Measurements from ENCODE around the gene HSDL2. TPM values are rescaled to one million over a fixed set of nuclear protein-coding genes. Genes with fewer than 3 reads are reported as not detected.

HSDL2 gene
- total RNA-seq, 1 donor from 2014 or later: 21.1 TPM

DNA sequence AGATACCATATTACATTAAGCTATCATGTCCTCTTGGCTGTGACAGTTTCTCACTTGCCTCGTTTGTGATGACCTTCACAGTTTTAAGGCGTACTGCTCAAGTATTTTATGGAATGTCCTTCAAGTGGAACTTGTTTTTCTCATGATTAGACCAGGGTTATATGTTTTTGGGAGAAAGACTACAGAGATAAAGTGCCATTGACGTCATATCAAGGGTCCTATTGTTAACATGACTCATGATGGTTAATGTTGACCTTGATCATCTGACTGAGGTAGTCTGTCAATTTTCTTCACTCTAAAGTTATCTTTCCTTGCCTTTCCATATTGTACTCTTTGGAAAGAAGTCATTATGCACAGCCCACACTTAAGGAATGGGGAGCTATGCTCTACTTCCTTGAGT lies 28.7 kb upstream of the HSDL2 start:
- no peaks in the 10 kb centered on the region for H3K9me3 Mint-ChIP-seq (ENCODE audit: unreplicated experiment)
- Histone ChIP-seq H3K36me3 (ENCODE audit: insufficient read depth, low read length) (no peaks in the 10 kb centered on the region), H3K4me1 (ENCODE audit: insufficient read depth, low read length) (no peaks in the 10 kb centered on the region), H3K9ac (ENCODE audit: low read length) (no peak overlapping the region), H4K20me1 (ENCODE audit: insufficient read depth, low read length) (no peaks in the 10 kb centered on the region), H3K27ac (ENCODE audit: low read depth, low read length) (no peak overlapping the region), H2AFZ (ENCODE audit: low read depth, low read length) (no peak overlapping the region), H3K79me2 (ENCODE audit: insufficient read depth, low read length) (no peaks in the 10 kb centered on the region), H3K4me3 (ENCODE audit: insufficient read depth, low read depth, low read length) (no peak overlapping the region), H3K9me3 (ENCODE audit: insufficient read depth, low read depth, low read length) (no peaks in the 10 kb centered on the region), H3K27me3 (ENCODE audit: insufficient read depth, low read length) (no peaks in the 10 kb centered on the region), H3K4me2 (ENCODE audit: low read length) (no peak overlapping the region)
- no peaks in the 10 kb centered on the region for H3K36me3 Mint-ChIP-seq (ENCODE audit: low read depth, unreplicated experiment)
- TF ChIP-seq EZH2 (IDR thresholded peaks at IDR 0.05; ENCODE audit: insufficient read depth, low read length): no peak
- TF ChIP-seq, protein P1, sequence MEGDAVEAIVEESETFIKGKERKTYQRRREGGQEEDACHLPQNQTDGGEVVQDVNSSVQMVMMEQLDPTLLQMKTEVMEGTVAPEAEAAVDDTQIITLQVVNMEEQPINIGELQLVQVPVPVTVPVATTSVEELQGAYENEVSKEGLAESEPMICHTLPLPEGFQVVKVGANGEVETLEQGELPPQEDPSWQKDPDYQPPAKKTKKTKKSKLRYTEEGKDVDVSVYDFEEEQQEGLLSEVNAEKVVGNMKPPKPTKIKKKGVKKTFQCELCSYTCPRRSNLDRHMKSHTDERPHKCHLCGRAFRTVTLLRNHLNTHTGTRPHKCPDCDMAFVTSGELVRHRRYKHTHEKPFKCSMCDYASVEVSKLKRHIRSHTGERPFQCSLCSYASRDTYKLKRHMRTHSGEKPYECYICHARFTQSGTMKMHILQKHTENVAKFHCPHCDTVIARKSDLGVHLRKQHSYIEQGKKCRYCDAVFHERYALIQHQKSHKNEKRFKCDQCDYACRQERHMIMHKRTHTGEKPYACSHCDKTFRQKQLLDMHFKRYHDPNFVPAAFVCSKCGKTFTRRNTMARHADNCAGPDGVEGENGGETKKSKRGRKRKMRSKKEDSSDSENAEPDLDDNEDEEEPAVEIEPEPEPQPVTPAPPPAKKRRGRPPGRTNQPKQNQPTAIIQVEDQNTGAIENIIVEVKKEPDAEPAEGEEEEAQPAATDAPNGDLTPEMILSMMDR (IDR thresholded peaks at IDR 0.05; ENCODE audit: insufficient read depth, low read depth, low read length): no peak
- no peak for DNase-seq (ENCODE audit: low read depth)
- H3K4me1 Mint-ChIP-seq (ENCODE audit: low read depth, unreplicated experiment): no peaks in the 10 kb centered on the region
- H3K27me3 Mint-ChIP-seq (ENCODE audit: low read depth, unreplicated experiment): no peaks in the 10 kb centered on the region
- H3K4me3 Mint-ChIP-seq (ENCODE audit: unreplicated experiment): no peak overlapping the region
- no peak overlapping the region for H3K27ac Mint-ChIP-seq (ENCODE audit: unreplicated experiment)
- no peak for FAIRE-seq

DNA sequence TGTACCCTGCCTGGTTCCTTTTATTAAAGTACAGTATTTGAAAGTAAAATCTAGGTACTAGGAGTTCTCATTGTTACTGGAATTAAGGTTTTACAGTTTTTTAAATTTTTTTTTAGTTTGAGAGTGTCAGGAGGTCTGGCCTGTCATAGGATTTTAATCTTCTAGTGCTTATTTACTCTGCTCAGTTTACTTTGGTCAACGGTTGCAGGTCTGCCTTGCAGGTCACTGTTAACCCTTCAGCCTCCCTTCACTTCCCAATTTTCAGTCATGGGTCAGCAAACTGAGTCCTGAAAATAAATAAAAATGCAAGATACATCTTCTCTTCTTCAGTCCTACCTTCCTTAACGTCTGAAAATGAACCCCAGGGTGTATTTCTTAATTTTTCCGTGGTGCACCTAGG lies 27.7 kb upstream of the HSDL2 start:
- no peak overlapping the region for H2AFZ ChIP-seq (ENCODE audit: low read depth, low read length)

DNA sequence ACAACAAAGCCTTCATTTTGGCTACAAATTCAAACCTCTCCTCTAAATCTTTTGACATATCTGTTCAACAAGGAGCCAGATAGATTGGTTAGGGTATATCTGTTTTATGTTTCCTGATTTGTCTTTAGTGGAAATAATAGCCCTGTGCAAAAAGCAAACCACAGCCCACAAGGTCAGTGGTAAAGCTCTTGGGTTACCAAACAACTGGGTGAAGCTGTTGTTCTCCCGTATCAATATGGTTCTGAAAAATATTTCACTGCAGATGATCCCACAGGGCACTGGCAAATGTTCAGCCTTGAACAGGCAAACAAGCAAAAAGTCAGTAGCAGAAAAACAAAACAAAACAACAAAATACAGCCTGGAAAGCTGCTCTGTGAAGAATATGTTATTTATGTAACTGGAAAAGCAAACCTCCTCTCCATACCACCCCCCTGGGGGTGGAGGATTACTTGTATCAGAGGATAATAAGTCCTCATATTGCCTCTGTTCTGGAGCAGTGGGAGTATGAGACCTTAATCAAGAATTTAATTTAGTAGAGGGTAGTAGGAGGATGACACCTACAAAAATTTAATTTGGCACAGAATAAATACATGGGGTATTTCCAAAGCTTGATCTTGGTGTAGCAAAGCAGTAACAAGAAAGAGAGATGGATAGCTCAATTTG lies 25.7 kb upstream of the HSDL2 start:
- FAIRE-seq: no peak
- no peak overlapping the region for H3K4me3 Mint-ChIP-seq (ENCODE audit: unreplicated experiment)

More for the DNA sequence above, 27.7 kb upstream of the HSDL2 start:
- H3K9me3 Mint-ChIP-seq (ENCODE audit: unreplicated experiment): no peaks in the 10 kb centered on the region
- Histone ChIP-seq H3K9ac (ENCODE audit: low read length) (no peak overlapping the region), H3K27me3 (ENCODE audit: insufficient read depth, low read length) (no peaks in the 10 kb centered on the region), H3K4me2 (ENCODE audit: low read length) (no peak overlapping the region), H3K4me3 (ENCODE audit: insufficient read depth, low read depth, low read length) (no peak overlapping the region), H3K27ac (ENCODE audit: low read depth, low read length) (no peak overlapping the region), H3K4me1 (ENCODE audit: insufficient read depth, low read length) (no peaks in the 10 kb centered on the region), H3K36me3 (ENCODE audit: insufficient read depth, low read length) (no peaks in the 10 kb centered on the region), H4K20me1 (ENCODE audit: insufficient read depth, low read length) (no peaks in the 10 kb centered on the region), H3K79me2 (ENCODE audit: insufficient read depth, low read length) (no peaks in the 10 kb centered on the region), H3K9me3 (ENCODE audit: insufficient read depth, low read depth, low read length) (no peaks in the 10 kb centered on the region)
- H3K27me3 Mint-ChIP-seq (ENCODE audit: low read depth, unreplicated experiment): no peaks in the 10 kb centered on the region
- no peak overlapping the region for H3K27ac Mint-ChIP-seq (ENCODE audit: unreplicated experiment)
- DNase-seq (ENCODE audit: low read depth) (no peak), FAIRE-seq (no peak)
- no peaks in the 10 kb centered on the region for H3K4me1 Mint-ChIP-seq (ENCODE audit: low read depth, unreplicated experiment)
- H3K36me3 Mint-ChIP-seq (ENCODE audit: low read depth, unreplicated experiment): no peaks in the 10 kb centered on the region
- H3K4me3 Mint-ChIP-seq (ENCODE audit: unreplicated experiment): no peak overlapping the region
- TF ChIP-seq EZH2 (IDR thresholded peaks at IDR 0.05; ENCODE audit: insufficient read depth, low read length): no peak
- TF ChIP-seq, protein P1 (IDR thresholded peaks at IDR 0.05; ENCODE audit: insufficient read depth, low read depth, low read length): no peak

More for the DNA sequence above, 25.7 kb upstream of the HSDL2 start:
- H3K27ac Mint-ChIP-seq (ENCODE audit: unreplicated experiment): no peak overlapping the region
- no peak overlapping the region for H3K4me3 ChIP-seq (ENCODE audit: insufficient read depth, low read depth, low read length)
- no peak overlapping the region for H3K4me2 ChIP-seq (ENCODE audit: low read length)
- H3K9me3 ChIP-seq (ENCODE audit: insufficient read depth, low read depth, low read length): no peaks in the 10 kb centered on the region
- no peaks in the 10 kb centered on the region for H3K4me1 ChIP-seq (ENCODE audit: insufficient read depth, low read length)
- TF ChIP-seq, protein P1 (IDR thresholded peaks at IDR 0.05; ENCODE audit: insufficient read depth, low read depth, low read length): no peak
- TF ChIP-seq EZH2 (IDR thresholded peaks at IDR 0.05; ENCODE audit: insufficient read depth, low read length): no peak
- DNase-seq (ENCODE audit: low read depth): no peak
- H3K27me3 Mint-ChIP-seq (ENCODE audit: low read depth, unreplicated experiment): no peaks in the 10 kb centered on the region
- no peaks in the 10 kb centered on the region for H3K4me1 Mint-ChIP-seq (ENCODE audit: low read depth, unreplicated experiment)
- no peaks in the 10 kb centered on the region for H3K27me3 ChIP-seq (ENCODE audit: insufficient read depth, low read length)
- no peaks in the 10 kb centered on the region for H4K20me1 ChIP-seq (ENCODE audit: insufficient read depth, low read length)
- H3K9me3 Mint-ChIP-seq (ENCODE audit: unreplicated experiment): no peaks in the 10 kb centered on the region
- H3K9ac ChIP-seq (ENCODE audit: low read length): no peak overlapping the region
- no peaks in the 10 kb centered on the region for H3K36me3 Mint-ChIP-seq (ENCODE audit: low read depth, unreplicated experiment)
- H3K36me3 ChIP-seq (ENCODE audit: insufficient read depth, low read length): no peaks in the 10 kb centered on the region
- H3K27ac ChIP-seq (ENCODE audit: low read depth, low read length): no peak overlapping the region
- no peaks in the 10 kb centered on the region for H3K79me2 ChIP-seq (ENCODE audit: insufficient read depth, low read length)
- H2AFZ ChIP-seq (ENCODE audit: low read depth, low read length): no peak overlapping the region
